A549 treated with ZK216348 at 1 μM for 4 hours (cell line): ENCODE data around the gene TARS3. TPM values are rescaled to one million over a fixed set of nuclear protein-coding genes. Genes with fewer than 3 reads are reported as not detected.

Experiments used
- total RNA-seq: library from RNA; stranded (reverse); fragments of 200-300 nt; extraction: Qiagen RNA extraction; gene quantifications from 5 replicates; pipeline ENCODE4 v1.2.3, GENCODE V29; 2022; ENCODE audit warnings: low read depth

Gene TARS3
- total RNA-seq: 6.5 to 9.4 TPM (median 7.6 TPM) in 5 replicates

DNA sequence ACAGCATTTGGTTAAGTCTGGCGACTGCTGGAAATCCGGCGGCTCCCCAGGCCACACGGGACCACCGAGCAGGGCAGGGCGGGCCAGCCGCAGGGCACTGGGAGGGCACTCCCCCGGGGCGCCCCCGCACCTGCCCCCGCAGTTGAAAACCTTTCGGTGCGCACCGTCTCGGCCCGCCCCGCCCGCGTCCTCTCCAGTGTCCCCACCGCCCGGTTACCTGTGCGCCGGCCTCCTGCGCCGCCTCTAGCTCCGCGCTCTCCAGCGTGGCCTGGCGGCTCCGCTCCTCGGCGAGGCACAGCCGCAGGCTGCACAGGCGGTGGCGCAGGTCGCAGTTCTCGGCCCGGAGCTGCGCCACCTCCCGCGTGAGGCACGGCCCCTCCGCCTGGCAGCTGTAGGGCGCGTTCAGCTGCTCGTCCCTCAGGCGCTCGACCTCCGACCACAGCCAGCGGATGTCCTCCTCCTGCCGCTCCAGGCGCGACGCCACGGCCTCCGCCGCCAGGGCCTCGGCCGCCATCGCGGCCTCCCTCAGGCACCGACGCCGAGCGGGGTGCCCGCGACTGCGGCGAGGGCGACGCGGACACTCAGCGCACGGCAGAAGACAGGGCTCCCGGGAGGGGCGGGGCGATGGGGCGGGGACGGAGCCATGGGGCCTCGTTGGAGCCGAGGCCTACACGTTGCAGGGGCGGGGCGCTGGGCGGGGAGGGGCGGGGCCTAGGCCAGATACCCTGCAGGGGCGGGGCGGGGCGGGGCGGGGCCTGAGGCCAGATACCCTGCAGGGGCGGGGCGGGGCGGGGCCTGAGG, at the start of gene TARS3:
TARS3 (minus strand) TSS at position 600 of the 801 bp plus-strand sequence; CDS start at position 514, 86 bp downstream.

DNA sequence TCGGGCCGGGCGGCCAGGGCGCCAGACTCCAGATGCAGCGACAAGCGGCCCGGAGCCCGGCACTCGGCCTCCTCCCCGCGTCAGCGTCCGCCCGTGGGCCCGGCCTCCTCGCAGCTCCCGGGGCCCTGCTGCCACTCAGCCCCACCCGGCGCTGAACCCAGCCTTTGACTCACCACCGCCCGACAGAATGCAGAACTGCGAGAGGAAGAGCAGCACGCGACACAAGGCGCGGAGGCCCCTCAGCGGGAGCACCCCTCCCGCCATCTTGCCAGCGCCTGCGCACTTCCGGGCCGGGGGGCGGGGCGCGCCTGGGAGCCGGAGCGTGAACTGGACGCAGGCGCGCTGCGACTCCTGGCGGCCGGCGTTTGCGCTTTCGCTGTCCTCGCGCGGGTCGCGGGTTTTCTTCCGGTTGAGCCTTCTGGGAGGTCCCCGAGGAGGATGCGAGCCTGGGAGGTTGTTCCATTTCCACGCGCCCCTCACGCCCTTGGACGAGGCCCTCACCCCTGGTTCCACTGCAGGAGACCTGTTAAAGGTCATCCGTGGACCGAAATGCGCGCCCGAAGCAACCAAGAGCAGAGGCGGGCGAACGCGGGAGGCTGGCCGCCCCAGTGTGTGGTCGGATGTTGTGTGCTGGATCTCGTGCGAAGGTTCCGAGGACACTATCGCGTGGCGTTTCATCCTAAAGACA, 72.0 kb downstream of the TARS3 start, which contains the start of gene TM2D3:
TM2D3 (minus strand) TSS at position 284 of the 688 bp plus-strand sequence; CDS start at position 264, 20 bp downstream.

Other genes starting within 250 kb of the TARS3 start
- gene PCSK6, start 234.8 kb downstream of the TARS3 start, total RNA-seq: 8.8 to 12.2 TPM (median 10.7 TPM) in 5 replicates
- gene TM2D3, start 72.1 kb downstream of the TARS3 start, total RNA-seq: 22.6 to 31.5 TPM (median 29.3 TPM) in 5 replicates
- gene OR4F6, start 79.0 kb upstream of the TARS3 start, total RNA-seq: not detected in 5 replicates
- not detected in 5 replicates for gene OR4F15, start 87.7 kb upstream of the TARS3 start, total RNA-seq